OCI-LY3 (cell line): ENCODE data around the gene SEPSECS.
A peak's percentile ranks its signal among the peaks of the same experiment; 100 is the strongest.

Experiments used
- H2AFZ ChIP-seq: fragments of 200-600, 300-600 bp; shearing (Covaris generic); 2 replicates; pipeline ENCODE4 v1.6.0; 2014; ENCODE audit warnings: antibody characterized with exemption, low read depth, low read length
- H3K27ac ChIP-seq: fragments of 200-600, 300-600 bp; sonication (generic); 2 replicates; pipeline ENCODE4 v1.5.1; 2014; ENCODE audit warnings: mild to moderate bottlenecking, low read length, moderate library complexity, mixed read lengths
- H3K27me3 ChIP-seq: fragments of 200-600, 300-600 bp; sonication (generic); 2 replicates; pipeline ENCODE4 v1.6.1; 2014; ENCODE audit warnings: low read depth, low read length, mixed read lengths
- H3K36me3 ChIP-seq: fragments of 200-600, 300-600 bp; sonication (generic); replicated peaks from 2 replicates; pipeline ENCODE3; 2014; ENCODE audit warnings: low read depth, low read length, mixed read lengths
- H3K4me1 ChIP-seq: fragments of 300-600, 200-600 bp; sonication (generic); 2 replicates; pipeline ENCODE4 v1.6.1; 2014; ENCODE audit warnings: low read length, mixed read lengths
- H3K4me2 ChIP-seq: fragments of 200-600, 300-600 bp; sonication (generic); 2 replicates; pipeline ENCODE4 v1.6.1; 2014; ENCODE audit warnings: low read length, mixed read lengths
- H3K4me3 ChIP-seq: fragments of 300-600, 200-600 bp; sonication (generic); 2 replicates; pipeline ENCODE4 v1.5.1; 2014; ENCODE audit warnings: antibody characterized with exemption, mild to moderate bottlenecking, low read length, moderate library complexity
- H3K79me2 ChIP-seq: fragments of 300-600, 200-600 bp; shearing (Covaris generic); 2 replicates; pipeline ENCODE4 v1.6.1; 2014; ENCODE audit warnings: mild to moderate bottlenecking, low read length, mixed read lengths
- H3K9ac ChIP-seq: fragments of 300-600, 200-600 bp; shearing (Covaris generic); 2 replicates; pipeline ENCODE4 v1.6.0; 2014; ENCODE audit warnings: mild to moderate bottlenecking, low read length, moderate library complexity
- H3K9me3 ChIP-seq: fragments of 200-600, 300-600 bp; shearing (Covaris generic); 2 replicates; pipeline ENCODE4 v1.6.1; 2014; ENCODE audit warnings: low read length, mixed read lengths; ENCODE audit not compliant: insufficient read depth
- H4K20me1 ChIP-seq: fragments of 200-600, 300-600 bp; sonication (generic); 2 replicates; pipeline ENCODE4 v1.6.1; 2016; ENCODE audit warnings: low read length, mixed read lengths; ENCODE audit not compliant: insufficient read depth
- CTCF ChIP-seq: fragments of 200-600, 300-600 bp; sonication (generic); IDR thresholded peaks from 2 replicates; pipeline ENCODE4 v1.5.1; 2014; ENCODE audit warnings: antibody characterized with exemption, low read length, low read depth
- EZH2phosphoT487 ChIP-seq: fragments of 200-600 bp; shearing (Covaris generic); IDR thresholded peaks from 2 replicates; pipeline ENCODE4 v1.6.1; 2018; ENCODE audit warnings: antibody characterized with exemption, mixed run types, low read depth

SEPSECS gene

GRCh38 chr4:25131926-25132325 is 28.3 kb downstream of the SEPSECS start:
- no peak overlapping the region for H3K4me2 ChIP-seq
- H3K4me3 ChIP-seq = no peak overlapping the region
- TF ChIP-seq CTCF (no peak), EZH2phosphoT487 (no peak)
- H3K27ac ChIP-seq = no peak overlapping the region
- peaks cover 18% of the 10 kb centered on the region for H3K4me1 ChIP-seq
- H3K36me3 ChIP-seq = no peaks in the 10 kb centered on the region
- no peak overlapping the region for H2AFZ ChIP-seq
- H4K20me1 ChIP-seq = no peaks in the 10 kb centered on the region
- no peak overlapping the region for H3K9ac ChIP-seq
- H3K79me2 ChIP-seq = no peaks in the 10 kb centered on the region
- H3K27me3 ChIP-seq = no peaks in the 10 kb centered on the region
- no peaks in the 10 kb centered on the region for H3K9me3 ChIP-seq

GRCh38 chr4:25131381-25131780 is 28.9 kb downstream of the SEPSECS start:
- TF ChIP-seq EZH2phosphoT487 (no peak), CTCF (no peak)
- H3K9me3 ChIP-seq = no peaks in the 10 kb centered on the region
- H3K79me2 ChIP-seq = no peaks in the 10 kb centered on the region
- no peak overlapping the region for H2AFZ ChIP-seq
- no peak overlapping the region for H3K4me3 ChIP-seq
- H3K36me3 ChIP-seq = no peaks in the 10 kb centered on the region
- H3K27ac ChIP-seq = no peak overlapping the region
- no peak overlapping the region for H3K9ac ChIP-seq
- no peak overlapping the region for H3K4me2 ChIP-seq
- H3K4me1 ChIP-seq = peaks cover 18% of the 10 kb centered on the region
- no peaks in the 10 kb centered on the region for H3K27me3 ChIP-seq
- H4K20me1 ChIP-seq = no peaks in the 10 kb centered on the region

GRCh38 chr4:25129917-25130316 is 30.3 kb downstream of the SEPSECS start:
- Histone ChIP-seq H3K27me3 (no peaks in the 10 kb centered on the region), H3K9me3 (no peaks in the 10 kb centered on the region), H3K9ac (no peak overlapping the region), H3K36me3 (peaks cover 6% of the 10 kb centered on the region), H2AFZ (no peak overlapping the region), H3K4me1 (peaks cover 18% of the 10 kb centered on the region), H3K27ac (no peak overlapping the region), H3K79me2 (no peaks in the 10 kb centered on the region), H3K4me3 (no peak overlapping the region), H4K20me1 (no peaks in the 10 kb centered on the region), H3K4me2 (no peak overlapping the region)
- no peak for TF ChIP-seq CTCF
- TF ChIP-seq EZH2phosphoT487 = no peak

GRCh38 chr4:25128671-25129070 is 31.6 kb downstream of the SEPSECS start:
- peaks cover 23% of the 10 kb centered on the region for H3K4me1 ChIP-seq
- no peaks in the 10 kb centered on the region for H4K20me1 ChIP-seq
- no peaks in the 10 kb centered on the region for H3K27me3 ChIP-seq
- H3K27ac ChIP-seq = no peak overlapping the region
- TF ChIP-seq CTCF = no peak
- TF ChIP-seq EZH2phosphoT487 = no peak
- H3K4me3 ChIP-seq = no peak overlapping the region
- H3K9me3 ChIP-seq = no peaks in the 10 kb centered on the region
- no peak overlapping the region for H2AFZ ChIP-seq
- no peak overlapping the region for H3K9ac ChIP-seq
- no peaks in the 10 kb centered on the region for H3K79me2 ChIP-seq
- peaks cover 13% of the 10 kb centered on the region for H3K36me3 ChIP-seq
- H3K4me2 ChIP-seq = peak overlapping the region; percentile 7
